ENCODE results near the gene PCDH17.

PCDH17 gene

GRCh38 chr13:57638186-57638890 lies 6.8 kb downstream of the PCDH17 start:
- TF ChIP-seq CTCF (IDR thresholded peaks at IDR 0.05; ENCODE audit: low read depth, low read length) = no peak
- H3K4me3 ChIP-seq (ENCODE audit: low read depth, low read length) = no peak overlapping the region
- no peak overlapping the region for H3K27ac ChIP-seq
- no peaks in the 10 kb centered on the region for H3K27me3 ChIP-seq (ENCODE audit: insufficient read depth, low read depth, severe bottlenecking)
- no peaks in the 10 kb centered on the region for H3K9me3 ChIP-seq (ENCODE audit: severe bottlenecking)
- no peak for DNase-seq
- H3K36me3 ChIP-seq = no peaks in the 10 kb centered on the region

- Histone ChIP-seq H3K27me3 (ENCODE audit: insufficient read depth, low read depth, severe bottlenecking) (no peaks in the 10 kb centered on the region), H3K27ac (no peak overlapping the region), H3K36me3 (no peaks in the 10 kb centered on the region), H3K9me3 (ENCODE audit: severe bottlenecking) (no peaks in the 10 kb centered on the region), H3K4me3 (ENCODE audit: low read depth, low read length) (no peak overlapping the region)
- no peak for TF ChIP-seq CTCF (IDR thresholded peaks at IDR 0.05; ENCODE audit: low read depth, low read length)
- no peak for DNase-seq
Observed at GRCh38 chr13:57640607-57641006, 9.1 kb downstream of the PCDH17 start.

- H3K27ac ChIP-seq = no peak overlapping the region
- TF ChIP-seq CTCF (IDR thresholded peaks at IDR 0.05; ENCODE audit: low read depth, low read length) = no peak
- no peaks in the 10 kb centered on the region for H3K36me3 ChIP-seq
- no peak for DNase-seq
- H3K27me3 ChIP-seq (ENCODE audit: insufficient read depth, low read depth, severe bottlenecking) = no peaks in the 10 kb centered on the region
- no peak overlapping the region for H3K4me3 ChIP-seq (ENCODE audit: low read depth, low read length)
- no peaks in the 10 kb centered on the region for H3K9me3 ChIP-seq (ENCODE audit: severe bottlenecking)
Observed at GRCh38 chr13:57641051-57641450, 9.5 kb downstream of the PCDH17 start.

- Histone ChIP-seq H3K27ac (no peak overlapping the region), H3K4me3 (ENCODE audit: low read depth, low read length) (no peak overlapping the region), H3K9me3 (ENCODE audit: severe bottlenecking) (no peaks in the 10 kb centered on the region), H3K36me3 (no peaks in the 10 kb centered on the region), H3K27me3 (ENCODE audit: insufficient read depth, low read depth, severe bottlenecking) (no peaks in the 10 kb centered on the region)
- no peak for DNase-seq
- no peak for TF ChIP-seq CTCF (IDR thresholded peaks at IDR 0.05; ENCODE audit: low read depth, low read length)
Observed at GRCh38 chr13:57644106-57644505, 12.6 kb downstream of the PCDH17 start.

- no peak for DNase-seq
- H3K27ac ChIP-seq = no peak overlapping the region
- H3K4me3 ChIP-seq (ENCODE audit: low read depth, low read length) = no peak overlapping the region
- no peaks in the 10 kb centered on the region for H3K27me3 ChIP-seq (ENCODE audit: insufficient read depth, low read depth, severe bottlenecking)
- no peaks in the 10 kb centered on the region for H3K9me3 ChIP-seq (ENCODE audit: severe bottlenecking)
- no peaks in the 10 kb centered on the region for H3K36me3 ChIP-seq
- no peak for TF ChIP-seq CTCF (IDR thresholded peaks at IDR 0.05; ENCODE audit: low read depth, low read length)
Observed at GRCh38 chr13:57653229-57653989, 21.9 kb downstream of the PCDH17 start.
